Left lung (tissue), 10 donors: ENCODE data around the gene FAT2. TPM values are rescaled to one million over a fixed set of nuclear protein-coding genes. Genes with fewer than 3 reads are reported as not detected.

Experiments
- ATAC-seq: fragments of 200-7000 bp; cut with Tn5 transposase; one replicate; pipeline ENCODE4 v1.9.1; 2020; ENCODE audit warnings: moderate library complexity
- DNase-seq, 4 donors: peaks; one replicate each; pipeline ENCODE4 v3.0.0-alpha.2; 2013 to 2020
- H3K27ac ChIP-seq, 2 donors: fragments of 200-600 bp; sonication (generic) in 1 of 2; one replicate each; pipeline versions ENCODE4 v1.5.0 to v1.8.0; 2020 to 2021
- H3K27me3 ChIP-seq, 2 donors: fragments of 200-600 bp; sonication (generic) in 1 of 2; one replicate each; pipeline versions ENCODE4 v1.5.0 to v1.8.0; 2020 to 2021
- H3K36me3 ChIP-seq, 2 donors: fragments of 200-600 bp; sonication (generic) in 1 of 2; one replicate each; pipeline versions ENCODE4 v1.5.0 to v1.8.0; 2020 to 2021
- H3K4me1 ChIP-seq, 2 donors: fragments of 200-600 bp; one replicate each; pipeline ENCODE4 v1.8.0; 2021
- H3K4me3 ChIP-seq, 2 donors: fragments of 200-600 bp; sonication (generic) in 1 of 2; one replicate each; pipeline versions ENCODE4 v1.5.0 to v1.8.0; 2020 to 2021; ENCODE audit warnings: mild to moderate bottlenecking in 1 of 2
- H3K9me3 ChIP-seq, 2 donors: fragments of 200-600 bp; sonication (generic) in 1 of 2; one replicate each; pipeline versions ENCODE4 v1.5.0 to v1.8.0; 2020 to 2021
- CTCF ChIP-seq, 2 donors: fragments of 200-600 bp; sonication (generic) in 1 of 2; IDR thresholded peaks; one replicate each; pipeline versions ENCODE4 v1.5.0 to v1.8.0; 2021; ENCODE audit warnings: antibody characterized with exemption in 2 of 2
- intact Hi-C, 2 donors: fragments of 100-400 bp; cut with DNase I; formaldehyde crosslinking; loops; one replicate each; pipeline versions ENCODE4 v1.11.2 to v1.14.2; 2022
- polyA plus RNA-seq, 6 donors: library from polyadenylated mRNA; unstranded; fragments of 120-200 nt; gene quantifications; one replicate each; pipeline ENCODE4 v1.2.1, GENCODE V29; 2013; ENCODE audit not compliant: insufficient read length in 6 of 6
- total RNA-seq, 2 donors: library from RNA; stranded (reverse); fragmentation: NEBNext Ultra II Directional; extraction: Animal tissue kit (Norgen Biotek cat#: 25700); gene quantifications; one replicate each; pipeline ENCODE4 v1.2.1, GENCODE V29; 2021
- donor health status: DM: no; HTN: yes; CAD: no.
- donor health status: DM: no; HTN: no; CAD: no.

The FAT2 gene
- total and polyA plus RNA-seq, 8 donors: 0.03 to 0.79 (median 0.15) TPM

DNA sequence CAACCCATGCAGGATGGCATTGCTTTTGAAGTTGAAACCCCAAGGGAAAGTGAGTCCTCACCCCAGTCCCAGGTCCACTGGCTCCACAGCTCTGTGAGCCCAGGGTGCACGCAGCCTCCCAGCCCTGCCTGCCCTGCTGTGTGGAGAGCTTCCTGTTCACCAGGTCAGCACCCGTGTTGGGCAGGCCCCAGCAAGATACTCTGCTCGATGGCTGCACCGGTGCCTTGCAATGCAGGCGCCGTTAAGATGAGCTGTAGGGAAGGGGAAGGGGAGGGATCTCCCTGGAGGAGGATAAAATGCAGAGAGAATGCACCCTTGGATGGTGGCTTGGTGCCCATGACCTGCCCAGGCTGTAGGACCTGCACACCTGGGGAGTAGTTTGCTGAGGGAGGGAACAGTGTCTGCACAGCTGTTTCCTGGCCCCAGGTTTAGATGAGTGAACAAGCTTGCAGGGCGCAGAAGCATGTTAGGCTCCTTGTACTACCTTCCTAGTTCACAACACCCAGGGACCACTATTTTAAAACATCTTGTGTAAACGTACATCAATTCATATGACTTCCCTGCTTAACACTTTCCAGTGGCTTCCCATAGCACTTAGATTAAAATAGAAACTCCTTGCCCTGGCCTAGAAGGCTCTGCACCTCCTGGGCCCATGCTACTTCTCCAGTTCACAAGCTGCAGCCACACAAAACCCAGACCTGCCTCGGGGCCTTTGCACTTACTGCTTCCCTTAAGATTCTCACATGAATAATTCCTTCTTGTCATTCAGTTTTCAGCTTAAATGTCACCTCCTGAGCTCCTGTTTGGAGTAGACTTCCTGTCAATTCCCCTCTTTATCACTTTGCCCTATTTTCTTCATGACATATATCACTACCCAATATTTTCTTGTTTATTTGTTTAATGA lies 19.6 kb downstream of the FAT2 start:
- intact Hi-C loops: no loop called here
- no peak overlapping the region for H3K4me3 ChIP-seq
- no peak overlapping the region for H3K27ac ChIP-seq
- no peaks in the 10 kb centered on the region for H3K9me3 ChIP-seq
- no peak for TF ChIP-seq CTCF (IDR thresholded peaks at IDR 0.05)
- no peaks in the 10 kb centered on the region for H3K4me1 ChIP-seq
- no peaks in the 10 kb centered on the region for H3K27me3 ChIP-seq
- H3K36me3 ChIP-seq: no peaks in the 10 kb centered on the region
- no peak for DNase-seq
- no peak for ATAC-seq

GRCh38 chr5:151570512-151571269 lies 20.4 kb downstream of the FAT2 start:
- Histone ChIP-seq H3K4me3 (no peak overlapping the region), H3K27ac (no peak overlapping the region), H3K4me1 (no peaks in the 10 kb centered on the region), H3K9me3 (no peaks in the 10 kb centered on the region), H3K36me3 (no peaks in the 10 kb centered on the region), H3K27me3 (no peaks in the 10 kb centered on the region)
- intact Hi-C loops: no loop called here
- ATAC-seq: peak; percentile 9
- TF ChIP-seq CTCF (IDR thresholded peaks at IDR 0.05): no peak
- DNase-seq: peak in 2 of 4 donors; percentile 4 to 44

DNA sequence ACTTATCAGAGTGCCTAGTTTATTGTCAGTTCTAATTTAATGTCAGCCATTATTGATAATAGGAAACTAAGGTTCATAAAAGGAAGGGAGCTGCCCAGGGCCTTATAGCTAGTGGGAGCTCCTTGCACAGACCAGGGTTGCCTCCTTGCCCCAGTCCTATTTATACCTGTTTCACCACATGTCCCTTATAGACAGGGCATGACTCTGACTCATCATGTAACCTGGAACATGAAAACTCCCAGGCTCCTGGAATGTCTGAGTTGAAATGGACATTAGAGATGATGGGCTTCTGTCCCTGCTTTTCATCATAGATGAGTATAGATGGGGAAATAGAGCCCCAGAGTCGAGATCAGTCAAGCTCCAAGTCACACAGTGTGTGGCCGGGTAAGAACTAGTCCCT lies 21.1 kb downstream of the FAT2 start:
- no peaks in the 10 kb centered on the region for H3K4me1 ChIP-seq
- intact Hi-C loops: no loop called here
- no peak for TF ChIP-seq CTCF (IDR thresholded peaks at IDR 0.05)
- H3K9me3 ChIP-seq: no peaks in the 10 kb centered on the region
- peak; percentile 10 for ATAC-seq
- DNase-seq: no peak
- no peak overlapping the region for H3K27ac ChIP-seq
- no peak overlapping the region for H3K4me3 ChIP-seq
- H3K27me3 ChIP-seq: no peaks in the 10 kb centered on the region
- H3K36me3 ChIP-seq: no peaks in the 10 kb centered on the region

- DNase-seq (no peak), ATAC-seq (no peak)
- no peaks in the 10 kb centered on the region for H3K27me3 ChIP-seq
- no peaks in the 10 kb centered on the region for H3K36me3 ChIP-seq
- H3K4me1 ChIP-seq: no peaks in the 10 kb centered on the region
- no peak overlapping the region for H3K4me3 ChIP-seq
- no peaks in the 10 kb centered on the region for H3K9me3 ChIP-seq
- H3K27ac ChIP-seq: no peak overlapping the region
- TF ChIP-seq CTCF (IDR thresholded peaks at IDR 0.05): no peak
- intact Hi-C loops: no loop called here
These were observed 21.7 kb downstream of the FAT2 start for GRCh38 chr5:151569132-151570046.
